H1 (cell line): ENCODE data around the gene RASSF10. TPM values are rescaled to one million over a fixed set of nuclear protein-coding genes. Genes with fewer than 3 reads are reported as not detected.

Experiments
- CTBP2 ChIP-seq: IDR thresholded peaks from 2 replicates; pipeline ENCODE4 v1.7.0; 2011; ENCODE audit warnings: borderline replicate concordance, mild to moderate bottlenecking, moderate library complexity, mixed read lengths, low read length; ENCODE audit not compliant: insufficient read depth, insufficient read length
- HDAC2 ChIP-seq, 2 experiments: fragments of 300-600 bp in 1 of 2; sonication (generic) in 1 of 2; IDR thresholded peaks; 2 replicates each; pipeline ENCODE4 v1.6.1; 2011 to 2012; ENCODE audit warnings: low read depth in 2 of 2, low read length in 2 of 2, mild to moderate bottlenecking in 2 of 2, moderate library complexity in 2 of 2, borderline replicate concordance in 1 of 2, inconsistent platforms in 1 of 2
- KDM1A ChIP-seq: fragments of 200-600, 300-600 bp; sonication (generic); IDR thresholded peaks from 2 replicates; pipeline ENCODE4 v1.7.1; 2016; ENCODE audit warnings: mild to moderate bottlenecking, low read length, borderline replicate concordance
- POLR2AphosphoS5 ChIP-seq: IDR thresholded peaks from 2 replicates; pipeline ENCODE4 v1.6.1; 2011; ENCODE audit warnings: low read depth, low read length
- RXRA ChIP-seq: IDR thresholded peaks from 2 replicates; pipeline ENCODE4 v1.6.1; 2011; ENCODE audit warnings: low read depth, mild to moderate bottlenecking, low read length, moderate library complexity; ENCODE audit not compliant: insufficient read depth
- polyA plus RNA-seq, 7 experiments: library from polyadenylated mRNA; depleted of rRNA in 3 of 7; stranded (reverse) in 5 of 7; unstranded in 2 of 7; fragments of >200 nt in 5 of 7; fragments of 200-250 nt in 2 of 7; gene quantifications; 1 replicate in 5 of 7; 2 replicates in 1 of 7; 4 replicates in 1 of 7; pipeline versions ENCODE4 v1.2.1 to v1.2.3, GENCODE V29; 2011 to 2013; ENCODE audit warnings: missing spikeins in 2 of 7, mixed read lengths in 2 of 7
- total RNA-seq: library from RNA; stranded (reverse); fragmentation: NEBNext Ultra II Directional; extraction: Animal tissue kit (Norgen Biotek cat#: 25700); gene quantifications from 2 replicates; pipeline ENCODE4 v1.2.1, GENCODE V29; 2021

Gene RASSF10
- total and polyA plus RNA-seq, 2 of the 8 experiments (the other 6 are each of a cell fraction or from before 2014, with no cell fraction given), result 0.51 to 1.8 TPM

DNA sequence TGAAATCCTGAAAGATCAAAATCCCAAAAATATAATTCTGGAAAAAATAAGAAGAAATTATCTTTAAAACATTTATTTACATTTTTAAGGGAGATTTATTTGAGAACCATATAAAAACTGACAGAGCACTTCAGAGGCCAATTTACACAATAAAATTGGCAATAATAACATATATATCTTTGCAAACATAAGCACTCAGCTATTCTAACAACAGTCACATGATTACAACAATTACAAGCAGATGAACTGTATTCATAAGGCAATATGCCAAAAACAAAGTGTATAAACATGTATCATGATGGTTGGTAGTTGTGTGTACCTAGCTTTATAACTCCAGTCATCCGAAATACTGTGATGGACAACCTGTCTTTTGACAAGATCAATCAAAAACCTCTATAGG, 17.7 kb upstream of the RASSF10 start (continued):
- no peak for TF ChIP-seq CTBP2
- TF ChIP-seq KDM1A, result no peak
- TF ChIP-seq RXRA, result no peak
- TF ChIP-seq POLR2AphosphoS5, result no peak
- TF ChIP-seq HDAC2 (IDR thresholded peaks at IDR 0.05; ENCODE audit: borderline replicate concordance in 1 of 2, low read depth in 2 of 2, low read length in 2 of 2), result no peak
